HG02943 (cell line): ENCODE measurements around the gene DAPK3.
"Not testable (repeated sequence)": the region's sequence is repeated elsewhere in the genome, so short reads cannot be mapped to it uniquely, and the experiment has no call there.

Source experiments
- ATAC-seq: cut with Tn5 transposase; IDR thresholded peaks from one replicate; pipeline ENCODE4 v1.9.1; 2021; ENCODE audit warnings: mild to moderate bottlenecking, low read depth, moderate library complexity; ENCODE audit not compliant: unreplicated experiment

Gene DAPK3

DNA sequence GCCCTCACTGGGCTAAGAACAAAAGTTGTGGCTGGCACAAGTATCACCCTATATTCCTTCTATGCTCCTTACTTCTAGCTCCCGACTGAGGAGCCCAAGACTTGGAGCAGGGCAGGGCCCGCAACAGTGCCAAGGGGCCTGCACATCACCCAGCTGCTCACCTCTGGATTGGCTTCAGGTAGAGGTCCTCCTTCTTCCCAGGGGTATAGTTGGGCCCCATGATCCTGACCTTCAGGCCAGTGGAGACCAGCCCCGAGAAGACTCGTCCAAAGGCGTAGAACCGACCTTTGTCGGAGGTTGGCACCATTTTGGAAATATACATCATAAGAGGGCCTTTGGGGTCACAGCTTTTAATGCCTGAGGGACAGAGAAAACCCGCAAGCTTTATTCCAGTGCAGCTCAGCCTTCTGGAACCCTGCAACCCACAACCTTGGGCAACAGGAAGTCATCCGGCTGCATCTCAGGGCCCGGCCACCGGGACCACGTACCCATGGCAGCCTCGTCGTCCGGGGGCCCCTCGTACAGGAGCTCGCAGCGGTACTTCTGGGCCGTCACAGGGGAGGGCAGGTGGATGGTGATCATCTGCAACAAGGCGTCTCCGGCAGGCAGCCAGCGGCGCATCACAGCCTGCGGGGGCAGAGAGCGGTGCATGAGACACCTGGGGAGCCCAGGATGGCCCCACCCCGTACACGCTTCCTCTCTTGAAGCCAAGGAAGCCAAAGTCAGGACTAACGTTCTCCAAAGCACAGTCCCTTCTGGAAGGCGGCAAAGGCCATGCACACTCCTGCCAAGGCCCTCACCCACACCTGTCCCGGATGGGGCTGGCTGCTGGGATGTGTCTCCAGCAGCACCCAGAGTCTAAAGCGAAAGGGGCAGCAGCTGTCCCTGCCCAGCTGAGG lies 9.7 kb upstream of the DAPK3 start:
- ATAC-seq = no peak

DNA sequence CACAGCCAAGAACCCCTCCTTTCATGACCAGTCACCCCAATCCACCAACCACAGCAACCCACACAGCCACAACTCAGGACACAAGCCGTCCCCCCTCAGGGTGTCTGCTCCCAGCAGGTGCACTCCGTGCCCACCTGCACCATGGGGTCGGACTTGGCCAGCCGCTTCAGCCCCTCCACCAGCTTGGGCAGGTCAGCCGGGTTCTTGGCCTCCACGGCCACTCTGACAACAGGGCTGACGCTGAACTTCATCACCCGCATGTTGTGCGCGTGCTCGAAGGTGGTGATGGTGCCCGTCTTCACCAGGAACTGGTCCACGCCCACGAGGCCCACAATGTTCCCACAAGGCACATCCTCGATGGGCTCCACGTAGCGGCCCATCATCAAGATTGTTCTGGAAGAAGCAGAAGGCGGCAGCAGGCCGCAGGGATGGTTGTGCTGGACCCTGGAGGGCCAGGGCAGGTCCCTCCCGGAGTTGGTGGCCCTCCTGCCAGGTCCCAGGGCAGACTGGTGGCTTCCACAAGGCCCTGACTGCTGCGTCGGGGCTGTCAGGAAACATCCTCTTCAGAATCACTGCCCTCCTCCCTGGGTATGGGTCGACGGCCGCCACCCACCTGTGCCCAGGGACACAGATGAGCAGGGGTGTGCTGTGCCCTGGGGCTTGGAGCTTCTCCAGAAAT lies 8.9 kb upstream of the DAPK3 start:
- ATAC-seq = no peak

DNA sequence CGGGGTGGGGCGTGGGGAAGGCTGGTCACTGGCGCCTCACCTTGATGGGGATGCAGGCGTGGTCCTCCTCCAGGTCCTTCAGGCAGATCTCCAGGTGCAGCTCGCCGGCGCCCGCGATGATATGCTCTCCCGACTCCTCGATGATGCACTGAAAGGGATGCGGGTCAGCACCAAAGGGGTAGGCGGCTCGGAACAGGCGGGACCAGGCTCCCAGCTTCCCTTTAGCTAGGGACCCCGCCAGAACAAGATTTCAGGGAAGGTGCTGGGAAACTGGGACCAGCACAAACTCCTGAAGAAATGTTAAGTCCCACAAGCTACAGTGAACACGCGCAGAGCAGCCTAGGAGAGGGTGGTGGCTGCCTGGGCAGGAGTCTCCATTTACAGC lies 8.4 kb upstream of the DAPK3 start:
- no peak for ATAC-seq

DNA sequence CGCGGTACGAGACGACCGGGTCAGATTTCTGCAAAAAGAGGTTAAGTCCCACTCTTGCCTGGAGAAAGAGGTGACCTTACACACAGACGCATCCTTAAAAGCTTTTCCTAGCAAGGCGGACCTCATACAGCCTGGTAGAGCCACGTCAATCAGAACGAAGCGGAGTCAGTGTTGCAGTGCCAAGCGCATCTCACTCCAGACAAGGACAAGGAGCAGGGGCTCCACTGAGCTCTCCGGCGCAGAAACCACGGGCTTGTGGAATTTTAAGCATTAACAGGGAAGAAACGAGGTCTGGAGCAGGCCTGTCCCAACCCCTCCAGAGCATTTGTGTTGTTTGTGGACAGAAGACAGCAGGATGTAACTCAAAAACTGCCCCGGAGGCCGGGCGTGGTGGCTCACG lies 7.2 kb upstream of the DAPK3 start:
- no peak for ATAC-seq

DNA sequence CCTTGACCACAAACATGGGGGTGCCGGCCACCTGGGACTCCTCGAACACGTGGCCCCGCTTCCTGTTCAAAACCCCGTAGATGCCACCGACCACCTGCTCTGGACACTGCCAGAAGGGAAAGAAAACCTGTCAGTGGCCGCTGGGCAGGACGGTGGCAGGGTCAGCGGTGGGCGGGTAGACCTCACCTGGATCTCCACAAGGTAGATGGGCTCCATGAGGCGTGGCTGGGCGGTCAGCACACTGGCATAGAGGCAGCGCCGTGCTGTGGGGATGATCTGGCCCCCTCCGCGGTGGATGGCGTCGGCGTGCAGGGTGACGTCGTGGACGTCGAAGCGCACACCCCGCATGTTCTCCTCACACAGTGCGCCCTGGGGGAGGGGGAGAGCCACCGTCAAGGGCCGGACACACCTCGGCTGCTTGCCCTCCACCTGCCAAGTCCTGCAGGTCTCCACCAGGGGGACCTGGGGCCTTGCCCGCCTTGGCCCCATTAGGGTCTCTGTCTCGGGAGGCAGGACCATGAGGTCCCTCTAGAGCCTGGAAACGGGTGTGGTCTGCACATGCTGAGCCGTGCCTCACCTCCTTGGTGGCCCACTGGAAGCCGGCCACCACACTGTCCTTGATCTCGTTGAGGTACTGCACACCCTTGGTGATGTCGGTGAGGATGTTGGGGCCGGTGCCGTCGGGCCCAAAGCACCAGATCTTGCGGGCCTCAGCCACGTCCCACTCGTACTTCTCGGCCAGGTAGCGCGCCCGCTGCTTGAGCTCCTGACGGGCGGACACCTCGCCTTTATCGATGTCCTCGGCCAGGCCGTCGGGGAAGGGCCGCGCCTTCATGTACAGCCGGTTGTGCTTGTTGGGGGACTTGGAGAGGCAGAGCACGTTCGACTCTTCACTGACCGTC lies 6.6 kb upstream of the DAPK3 start:
- no peak for ATAC-seq

DNA sequence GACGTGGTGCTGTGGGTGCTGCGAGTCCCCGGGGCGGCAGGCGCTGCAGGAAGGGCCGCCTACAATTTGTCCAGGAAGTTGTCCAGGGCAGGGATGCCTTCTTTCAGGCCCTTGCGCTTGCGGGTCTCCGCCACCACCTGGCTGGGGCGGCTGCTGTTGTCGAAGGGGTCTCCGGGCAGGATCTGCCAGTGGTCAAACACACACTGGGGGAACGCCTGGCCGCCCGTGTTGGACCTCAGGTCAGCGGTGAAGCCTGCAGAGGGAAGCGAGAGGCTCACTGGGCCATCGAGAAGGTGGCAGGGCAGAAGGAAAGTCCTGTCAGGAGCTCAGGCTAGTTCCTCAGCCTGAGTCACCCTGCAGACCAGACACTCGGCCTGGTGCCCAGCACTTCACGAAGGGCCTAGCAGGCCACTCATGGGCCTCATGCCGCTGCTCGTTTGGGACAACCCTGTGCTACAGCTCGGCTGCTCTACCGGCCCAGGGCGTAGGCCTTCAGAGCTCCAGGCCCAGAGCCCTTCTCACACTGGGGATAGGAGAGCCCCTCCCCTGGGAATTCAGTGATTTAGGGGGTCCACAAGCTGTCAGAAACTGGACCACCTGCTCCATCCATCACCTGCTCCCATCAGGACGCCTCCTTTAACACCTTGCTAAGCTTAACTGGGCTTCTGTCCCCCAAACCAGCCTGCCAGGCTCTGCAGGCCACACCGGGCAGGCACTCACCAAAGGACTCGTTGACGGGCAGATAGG lies 5.8 kb upstream of the DAPK3 start:
- ATAC-seq = no peak

DNA sequence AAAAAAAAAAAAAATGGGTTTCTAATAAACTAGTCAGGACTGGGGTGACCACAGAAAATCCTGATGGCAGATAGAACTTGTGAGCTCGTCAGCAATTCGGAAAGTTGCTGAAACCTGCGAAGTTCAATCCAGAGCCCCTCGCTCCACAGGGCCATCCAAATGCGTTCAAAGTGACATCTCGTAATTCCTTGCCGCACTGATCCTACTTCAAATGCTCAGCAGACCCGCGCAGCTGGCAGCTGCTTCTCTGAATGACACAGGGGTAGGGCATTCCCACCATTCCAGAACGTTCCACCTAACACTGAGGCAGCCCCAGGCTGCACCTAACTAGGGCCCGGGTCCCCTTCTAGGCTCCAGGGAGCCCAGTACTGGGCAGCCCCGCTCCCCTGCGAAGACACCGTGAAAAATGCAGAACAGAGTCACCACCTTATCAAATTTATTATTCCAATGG lies 4.8 kb upstream of the DAPK3 start:
- ATAC-seq = no peak

DNA sequence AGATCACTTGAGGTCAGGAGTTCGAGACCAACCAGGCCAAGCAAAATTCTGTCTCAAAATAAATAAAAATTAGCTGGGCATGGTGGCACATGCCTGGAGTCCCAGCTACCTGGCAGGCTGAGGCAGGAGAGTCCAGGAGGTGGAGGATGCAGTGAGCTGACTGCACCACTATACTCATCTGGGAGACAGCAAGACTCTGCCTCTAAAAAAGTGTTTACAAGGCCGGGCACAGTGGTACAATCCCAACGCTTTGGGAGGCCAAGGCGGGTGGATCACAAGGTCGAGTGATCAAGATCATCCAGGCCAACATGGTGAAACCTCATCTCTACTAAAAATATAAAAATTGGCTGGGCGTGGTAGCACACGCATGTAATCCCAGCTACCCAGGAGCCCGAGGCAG lies 4.2 kb upstream of the DAPK3 start:
- no peak for ATAC-seq

DNA sequence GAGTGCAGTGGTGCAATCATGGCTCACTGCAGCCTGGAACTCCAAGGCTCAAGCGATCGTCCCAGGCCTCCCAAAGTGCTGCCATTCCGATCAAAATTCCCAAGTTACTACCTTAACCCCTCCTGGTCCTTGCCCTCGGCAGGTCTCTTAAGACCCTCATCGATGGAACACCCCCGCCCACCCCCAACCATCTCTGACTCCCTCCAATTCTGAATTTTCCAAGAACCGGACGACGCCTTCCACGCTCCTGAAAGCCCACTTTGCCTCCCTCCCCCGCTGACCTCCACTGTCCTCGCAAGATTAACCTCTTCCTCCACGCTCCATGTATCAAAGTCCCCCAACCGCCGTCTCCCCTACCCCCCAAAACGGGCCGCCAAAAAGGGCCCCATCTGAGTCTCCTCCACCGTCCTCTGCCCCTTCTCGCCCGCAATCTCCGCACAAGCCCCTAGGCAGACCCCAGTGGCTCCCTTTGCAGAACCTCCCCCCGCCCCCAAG lies 539 bp downstream of the DAPK3 start:
- ATAC-seq = no peak

DNA sequence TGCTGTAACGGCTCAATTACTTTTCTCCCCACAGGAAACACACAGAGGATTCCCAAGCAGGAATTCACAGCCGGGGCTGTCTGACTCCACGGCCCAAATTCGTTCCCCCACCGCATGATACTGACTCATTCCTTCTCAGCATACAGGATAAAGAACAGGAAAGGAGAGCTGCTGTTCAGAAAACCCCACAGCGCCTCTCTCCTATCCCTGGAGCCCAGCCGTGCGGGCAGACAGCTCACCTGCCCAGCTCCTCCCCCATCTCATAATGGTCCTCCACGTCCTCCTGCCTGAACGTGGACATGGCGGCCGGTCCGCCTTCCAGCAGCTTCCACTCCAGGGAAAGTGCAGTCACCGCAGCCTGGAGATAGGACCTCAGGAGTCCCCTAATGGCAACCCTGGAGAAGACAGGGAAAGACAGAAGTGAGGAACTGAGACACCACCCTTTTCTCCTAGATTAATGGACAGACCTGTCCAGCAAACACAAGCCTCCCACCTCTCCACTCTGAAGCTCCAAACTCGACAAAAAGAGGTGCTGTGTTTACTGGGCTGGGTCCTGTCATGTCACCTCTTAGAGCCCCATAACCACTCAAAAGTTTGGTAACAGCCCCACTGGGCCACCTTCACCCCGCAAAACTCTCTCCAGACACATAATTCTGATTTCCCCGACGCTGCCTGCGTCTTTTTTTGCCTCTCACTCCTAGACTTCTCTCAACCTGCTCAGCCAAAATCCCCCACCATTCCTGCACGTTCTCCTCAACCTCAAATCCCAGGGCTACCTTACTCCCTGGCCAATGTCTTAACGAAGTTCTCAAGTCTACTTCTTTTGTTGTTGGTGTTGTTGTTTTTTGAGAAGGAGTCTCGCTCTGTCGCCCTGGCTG lies 1.2 kb downstream of the DAPK3 start:
- ATAC-seq = no peak

DNA sequence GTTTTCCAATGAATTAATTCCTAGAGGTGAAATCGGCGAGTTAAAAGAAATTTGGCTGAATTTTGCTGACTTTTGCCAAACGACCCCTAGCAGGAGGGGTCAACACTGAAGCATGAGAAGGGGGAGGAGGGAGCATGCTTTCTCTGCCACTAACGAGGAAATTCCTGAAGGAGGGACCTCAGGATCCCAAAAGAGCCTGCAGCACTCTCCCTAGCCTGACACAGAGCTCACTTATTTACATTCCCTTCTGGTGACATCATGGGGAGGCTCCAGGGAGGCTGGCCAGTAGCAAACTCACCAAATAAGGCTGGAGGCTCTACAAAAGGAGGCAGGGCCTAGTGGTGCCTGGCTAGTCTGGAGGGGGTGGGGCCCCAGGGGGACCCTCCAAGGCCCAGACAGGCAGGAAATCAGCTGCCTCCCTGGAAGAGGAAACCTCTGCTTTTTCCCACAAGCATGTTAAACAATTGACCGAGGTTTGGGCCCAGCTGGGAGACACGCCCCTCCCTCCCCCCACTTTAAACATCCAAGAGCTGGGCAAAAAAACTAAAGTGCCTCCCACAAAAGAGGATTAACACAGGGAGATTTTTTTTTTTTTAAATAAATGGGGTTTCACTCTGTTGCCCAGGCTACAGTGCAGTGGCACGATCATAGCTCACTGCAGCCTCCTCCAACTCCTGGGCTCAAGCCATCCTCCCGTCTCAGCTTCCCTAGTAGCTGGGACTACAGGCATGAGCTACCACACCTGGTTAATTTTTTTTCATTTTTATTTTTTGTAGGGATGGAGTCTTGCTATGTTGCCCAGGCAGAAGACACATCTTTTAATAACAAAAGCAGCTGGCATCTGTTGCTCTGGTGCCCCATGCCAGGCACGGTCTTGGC lies 2.1 kb downstream of the DAPK3 start:
- no peak for ATAC-seq

DNA sequence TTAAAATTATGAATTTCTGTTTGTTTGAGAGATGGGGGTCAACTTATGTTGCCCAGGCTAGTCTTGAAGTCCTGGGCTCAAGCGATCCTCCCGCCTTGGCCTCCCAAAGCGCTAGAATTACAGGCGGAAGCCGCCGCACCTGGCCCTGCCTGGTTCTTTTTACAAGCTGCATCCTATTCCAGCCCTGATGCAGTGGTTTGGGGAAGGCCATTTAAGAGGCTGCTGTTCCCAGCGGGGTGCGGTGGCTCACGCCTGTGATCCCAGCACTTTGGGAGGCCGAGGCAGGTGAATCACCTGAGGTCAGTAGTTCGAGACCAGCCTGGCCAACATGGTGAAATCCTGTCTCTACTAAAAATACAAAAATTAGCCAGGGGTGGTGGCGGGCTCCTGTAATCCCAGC lies 2.9 kb downstream of the DAPK3 start:
- not testable (repeated sequence) for ATAC-seq

DNA sequence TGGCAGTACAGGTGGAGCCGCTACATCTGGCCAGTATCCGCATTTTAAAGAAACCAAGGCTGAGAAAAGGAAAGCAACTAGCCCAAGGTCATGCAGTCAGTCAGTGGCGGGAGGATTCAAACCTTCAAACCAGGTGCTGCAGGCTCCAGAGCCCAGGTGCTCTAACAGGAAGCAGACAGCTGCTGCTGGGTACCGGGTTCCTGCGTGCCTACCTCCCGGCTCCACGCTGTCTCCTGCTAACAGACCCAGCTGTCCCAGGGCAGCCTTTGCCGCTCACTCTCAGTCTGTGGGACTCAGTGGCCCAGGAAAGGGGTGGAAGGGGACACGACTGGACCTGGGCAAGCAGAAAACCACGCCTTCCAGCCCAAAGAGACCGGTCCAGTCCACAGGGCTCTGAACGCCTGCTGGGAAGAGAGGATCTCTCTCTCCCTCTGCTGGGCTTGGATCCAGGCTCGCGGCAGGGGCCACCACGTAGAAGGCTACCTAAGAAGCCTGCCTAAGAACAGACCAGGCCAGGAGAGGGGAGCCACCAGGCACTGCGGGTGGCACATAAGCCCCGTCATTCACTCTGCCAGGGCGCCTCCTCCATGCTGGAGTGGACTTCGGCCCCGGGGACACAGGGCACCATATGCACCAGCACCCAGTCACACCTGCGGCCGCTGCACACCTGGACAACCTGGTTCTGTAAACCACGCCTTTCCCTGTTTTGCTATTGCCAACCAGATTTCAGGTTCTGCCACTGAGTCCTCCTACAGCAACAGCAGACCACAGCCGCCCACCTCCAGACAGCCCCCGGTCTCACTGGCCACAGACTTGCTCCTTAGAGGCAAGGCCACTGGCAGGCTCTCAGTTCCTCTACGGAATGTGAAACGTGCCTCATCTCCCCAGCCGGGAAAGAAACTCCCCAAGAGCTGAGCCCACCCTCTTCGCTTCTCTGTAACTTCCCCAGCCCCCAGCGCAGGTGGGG lies 4.6 kb downstream of the DAPK3 start:
- ATAC-seq = no peak

DNA sequence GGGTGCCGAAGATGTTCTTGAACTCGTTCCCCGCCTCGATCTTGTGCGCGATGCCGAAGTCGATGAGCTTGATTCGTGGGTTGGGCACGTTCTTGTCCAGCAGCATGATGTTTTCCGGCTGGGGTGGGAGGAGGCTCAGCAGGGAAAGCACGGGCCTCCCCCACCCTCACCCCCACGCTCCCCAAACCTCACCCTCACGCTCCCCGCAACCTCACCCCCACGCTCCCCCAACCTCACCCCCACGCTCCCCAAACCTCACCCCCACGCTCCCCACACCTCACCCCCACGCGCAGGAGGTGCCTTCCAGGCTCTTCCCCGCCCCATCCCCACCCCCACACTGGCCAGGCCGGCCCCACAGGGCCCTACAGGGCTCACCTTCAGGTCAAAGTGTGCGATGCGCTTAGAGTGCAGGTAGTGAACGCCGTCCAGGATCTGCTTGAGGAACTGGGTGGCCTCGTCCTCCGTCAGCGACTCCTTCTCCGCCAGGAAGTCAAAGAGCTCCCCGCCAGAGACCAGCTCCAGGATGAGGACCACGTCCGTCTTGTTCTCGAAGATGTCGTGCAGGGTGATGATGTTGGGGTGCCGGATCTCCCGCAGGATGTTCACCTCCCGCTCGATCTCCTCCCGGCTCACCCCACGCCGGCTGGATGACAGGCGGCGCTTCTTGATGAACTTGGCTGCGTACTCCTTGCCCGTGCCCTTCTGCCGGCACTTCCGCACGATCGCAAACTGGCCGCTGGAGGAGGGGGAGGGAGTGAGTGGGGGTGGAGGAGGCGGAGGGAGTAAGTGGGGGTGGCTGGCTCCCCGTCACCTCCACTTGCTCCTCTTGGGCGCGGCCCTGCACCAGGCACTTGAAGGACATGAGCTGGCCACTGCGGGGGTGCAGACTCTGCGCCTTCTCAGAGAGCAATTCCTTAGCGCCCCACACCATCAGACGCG lies 6.4 kb downstream of the DAPK3 start:
- ATAC-seq = no peak

DNA sequence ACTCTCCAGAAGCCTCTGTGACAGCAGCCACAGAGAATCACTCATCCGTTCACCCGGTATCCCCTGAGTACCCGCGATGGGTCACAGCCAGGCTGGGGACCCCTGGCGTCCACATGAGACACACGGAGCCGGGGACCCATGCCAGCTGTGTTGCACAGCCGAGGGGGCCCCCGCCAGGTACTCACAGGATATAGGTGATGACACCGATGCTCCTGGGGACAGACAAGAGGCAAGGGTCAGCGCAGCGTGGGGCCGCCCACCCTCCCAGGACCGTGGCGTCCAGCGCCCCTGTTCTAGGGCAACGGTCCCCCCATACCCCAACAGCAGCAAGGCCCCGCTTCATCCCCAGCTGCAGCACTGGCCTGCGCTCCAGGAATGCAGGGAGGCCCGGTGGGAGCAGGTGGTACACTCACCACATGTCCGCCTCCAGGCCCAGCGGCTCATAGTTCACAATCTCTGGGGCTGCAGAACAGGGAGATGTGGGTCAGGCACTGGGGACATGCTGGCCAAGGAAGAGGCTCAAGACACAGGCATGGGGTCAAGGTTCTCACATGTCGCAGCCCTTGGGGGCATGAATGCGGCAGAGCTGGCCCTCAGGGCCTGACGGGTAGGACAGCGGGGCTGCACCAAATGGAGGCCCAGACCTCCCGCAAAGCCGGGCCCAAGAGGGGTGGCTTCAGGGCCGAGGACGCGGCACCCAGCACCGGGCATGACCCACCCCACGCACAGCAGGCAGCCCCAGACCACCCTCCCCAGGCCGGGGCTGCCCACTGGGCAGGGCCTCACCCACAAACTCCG lies 7.2 kb downstream of the DAPK3 start:
- no peak for ATAC-seq
